HG03280 (cell line): Measurements from ENCODE around the gene TCEAL3.
"Not testable (repeated sequence)": the region's sequence is repeated elsewhere in the genome, so short reads cannot be mapped to it uniquely, and the experiment has no call there.

Experiments used
- ATAC-seq: cut with Tn5 transposase; IDR thresholded peaks from one replicate; pipeline ENCODE4 v1.9.1; 2021; ENCODE audit warnings: mild to moderate bottlenecking, moderate library complexity; ENCODE audit not compliant: unreplicated experiment

The TCEAL3 gene

GRCh38 chrX:103659460-103659859, 51.7 kb downstream of the TCEAL3 start:
- not testable (repeated sequence) for ATAC-seq
